GM12878 (cell line): Measurements from ENCODE around the gene CPNE5. TPM values are rescaled to one million over a fixed set of nuclear protein-coding genes. Genes with fewer than 3 reads are reported as not detected.

Source experiments
- ATAC-seq: fragments of 200-7000 bp; cut with Tn5 transposase; 3 replicates; pipeline ENCODE4 v1.9.1; 2020; ENCODE audit warnings: mild to moderate bottlenecking, moderate library complexity
- BruUV-seq: library from RNA; stranded (reverse); fragments of 400-500 nt; replicated peaks from 2 replicates; lab custom pipeline; 2021; lab: Mats Ljungman, UMichigan
- CTCF ChIA-PET: fragments of 300-600 bp; sonication (Branson Sonifier 250); formaldehyde crosslinking; extraction: SDS; loops from one replicate; lab custom pipeline; 2021; ENCODE audit warnings: inconsistent platforms; lab: Yijun Ruan, JAX
- POLR2A ChIA-PET: fragments of 350-600 bp; formaldehyde crosslinking; extraction: SDS; loops from one replicate; lab custom pipeline; 2021; ENCODE audit warnings: inconsistent platforms; lab: Charles Lee
- RAD21 ChIA-PET: fragments of 300-600 bp; sonication (Branson Sonifier 250); formaldehyde crosslinking; loops from one replicate; lab custom pipeline; 2023; ENCODE audit warnings: antibody characterized with exemption; ENCODE audit not compliant: unreplicated experiment; lab: Charles Lee
- SMC1A ChIA-PET: fragments of 300-600 bp; sonication (Branson Sonifier 250); formaldehyde crosslinking; loops from one replicate; lab custom pipeline; 2023; ENCODE audit not compliant: unreplicated experiment, uncharacterized antibody; lab: Charles Lee
- DNase-seq: peaks from one replicate; pipeline ENCODE4 v3.0.0-alpha.2; 2011; ENCODE audit warnings: low read depth, low spot score
- FAIRE-seq: peaks from 3 replicates; lab custom pipeline; 2011; peaks lifted over from hg19 to GRCh38; lab: Jason Lieb, UNC
- H2AFZ ChIP-seq: 2 replicates; pipeline ENCODE4 v1.6.0; 2011; ENCODE audit warnings: low read depth, low read length, control low read depth; ENCODE audit not compliant: control insufficient read depth
- H3K27ac ChIP-seq: 2 replicates; pipeline ENCODE4 v1.5.1; 2011; ENCODE audit warnings: control low read depth; ENCODE audit not compliant: control insufficient read depth, insufficient read depth
- H3K27me3 ChIP-seq, 2 experiments: replicated peaks in 1 of 2; 2 replicates each; pipeline versions ENCODE4 v1.6.0 to v1.6.1; 2011; ENCODE audit warnings: low read length in 1 of 2; ENCODE audit not compliant: control insufficient read depth in 2 of 2, insufficient read depth in 2 of 2
- H3K36me3 ChIP-seq, 2 experiments: 2 replicates each; pipeline ENCODE4 v1.5.1; 2011; ENCODE audit warnings: low read length in 1 of 2; ENCODE audit not compliant: control insufficient read depth in 2 of 2, insufficient read depth in 2 of 2
- H3K4me1 ChIP-seq: 2 replicates; pipeline ENCODE4 v1.6.1; 2011; ENCODE audit warnings: mild to moderate bottlenecking, low read length, moderate library complexity, mixed read lengths; ENCODE audit not compliant: control insufficient read depth, insufficient read depth
- H3K4me2 ChIP-seq: 2 replicates; pipeline ENCODE4 v1.6.0; 2011; ENCODE audit warnings: control low read depth; ENCODE audit not compliant: control insufficient read depth, insufficient read depth
- H3K4me3 ChIP-seq: fragments of 200-600 bp; sonication (generic); 2 replicates; pipeline ENCODE4 v1.5.1; 2016
- H3K79me2 ChIP-seq: 2 replicates; pipeline ENCODE4 v1.6.0; 2011; ENCODE audit warnings: low read length; ENCODE audit not compliant: control insufficient read depth, insufficient read depth
- H3K9ac ChIP-seq: 2 replicates; pipeline ENCODE4 v1.8.0; 2011; ENCODE audit warnings: low read length, control low read depth, mixed read lengths; ENCODE audit not compliant: control insufficient read depth, insufficient read depth
- H3K9me3 ChIP-seq: replicated peaks from 3 replicates; pipeline ENCODE4 v1.5.1; 2011; ENCODE audit warnings: mild to moderate bottlenecking, low read length; ENCODE audit not compliant: control insufficient read depth, insufficient read depth
- H4K20me1 ChIP-seq: 2 replicates; pipeline ENCODE4 v1.6.0; 2011; ENCODE audit not compliant: control insufficient read depth, insufficient read depth
- BRCA1 ChIP-seq: IDR thresholded peaks from 2 replicates; pipeline ENCODE4 v1.6.1; 2011; ENCODE audit warnings: low read depth, low read length, improper control_type of control experiment
- CBX3 ChIP-seq: fragments of 200-600 bp; sonication (generic); IDR thresholded peaks from 2 replicates; pipeline ENCODE4 v1.6.1; 2016; ENCODE audit warnings: low read depth, borderline replicate concordance
- CBX5 ChIP-seq: sonication (generic); IDR thresholded peaks from 2 replicates; pipeline ENCODE4 v1.6.1; 2016; ENCODE audit warnings: low read depth, moderate library complexity, mild to moderate bottlenecking, inconsistent platforms
- HDAC2 ChIP-seq: fragments of 200-600 bp; sonication (generic); IDR thresholded peaks from 2 replicates; pipeline ENCODE4 v1.6.1; 2017
- MYB ChIP-seq: fragments of 150-350 bp; IDR thresholded peaks from 2 replicates; pipeline ENCODE4 v1.6.1; 2014; ENCODE audit warnings: mild to moderate bottlenecking, low read depth, low read length, borderline replicate concordance
- PAX8 ChIP-seq: fragments of 450-650 bp; IDR thresholded peaks from 2 replicates; pipeline ENCODE4 v1.6.1; 2017; ENCODE audit warnings: mild to moderate bottlenecking, moderate library complexity
- RBBP5 ChIP-seq: fragments of 200-600 bp; sonication (generic); conservative IDR thresholded peaks from 2 replicates; pipeline ENCODE4 v1.6.1; 2016
- RFX5 ChIP-seq: IDR thresholded peaks from 2 replicates; pipeline ENCODE4 v1.6.1; 2011; ENCODE audit warnings: low read depth, low read length, improper control_type of control experiment
- SIN3A ChIP-seq: IDR thresholded peaks from 2 replicates; pipeline ENCODE4 v1.6.1; 2012; ENCODE audit warnings: low read depth, low read length, improper control_type of control experiment
- SP1 ChIP-seq: IDR thresholded peaks from one replicate; pipeline ENCODE4 v1.6.1; 2011; ENCODE audit warnings: low read depth, low read length
- TAF1 ChIP-seq: IDR thresholded peaks from 2 replicates; pipeline ENCODE4 v1.6.1; 2011; ENCODE audit warnings: mild to moderate bottlenecking, low read depth, low read length, borderline replicate concordance
- ZNF274 ChIP-seq: IDR thresholded peaks from one replicate; pipeline ENCODE4 v1.8.0; 2011; ENCODE audit not compliant: insufficient read length, insufficient read depth
- WGBS: methylation state at CpG from one replicate; pipeline ENCODE4 v1.1.6; 2016; ENCODE audit warnings: low lambda C conversion rate; ENCODE audit not compliant: insufficient replicate concordance, insufficient coverage; ENCODE audit errors: missing lambda C conversion rate; 5-methylcytosine and 5-hydroxymethylcytosine counted together
- in situ Hi-C: fragments of 300-500 bp; cut with MboI; formaldehyde crosslinking; loops from 9 replicates; pipeline ENCODE4 v1.14.3; 2018; ENCODE audit warnings: mixed read lengths
- intact Hi-C: fragments of 100-400 bp; cut with micrococcal nuclease; formaldehyde crosslinking; loops from one replicate; pipeline ENCODE4 v1.14.2; 2022; ENCODE audit not compliant: unreplicated experiment
- polyA plus RNA-seq, 11 experiments: library from polyadenylated mRNA; depleted of rRNA in 4 of 11; unstranded in 6 of 11; stranded (reverse) in 5 of 11; fragments of >200 nt; fragmentation: Nextera tagmentation in 4 of 11; fragmentation: Illumina TruSeq in 1 of 11; extraction: Ambion mirVana in 4 of 11; extraction: Trizol in 1 of 11; gene quantifications; 1 replicate in 1 of 11; 2 replicates in 10 of 11; pipeline versions ENCODE4 v1.2.1 to v1.2.3, GENCODE V29; 2011 to 2016; ENCODE audit warnings: inconsistent platforms in 2 of 11, missing spikeins in 2 of 11, low read depth in 1 of 11
- total RNA-seq, 4 experiments: library from RNA; depleted of rRNA in 3 of 4; stranded (reverse); fragments of >200 nt in 3 of 4; fragmentation: Illumina TruSeq in 1 of 4; extraction: Trizol in 1 of 4; gene quantifications; 2 replicates each; pipeline versions ENCODE4 v1.2.1 to v1.2.3, GENCODE V29; 2013 to 2021
- TF ChIP-seq, protein P1 (sequence below): fragments of 450-650 bp; formaldehyde crosslinking; IDR thresholded peaks from 2 replicates; pipeline ENCODE4 v1.5.0; 2022; ENCODE audit warnings: mild to moderate bottlenecking, missing genetic modification characterization
- TF ChIP-seq, protein P2 (sequence below): IDR thresholded peaks from 2 replicates; pipeline ENCODE4 v1.6.1; 2012; ENCODE audit warnings: low read length, inconsistent platforms

CPNE5 gene
- total and polyA plus RNA-seq, 10 of the 15 experiments (the other 5 are each of a cell fraction or from before 2014, with no cell fraction given) = 2.4 to 39.1 (median 18.2) TPM

DNA sequence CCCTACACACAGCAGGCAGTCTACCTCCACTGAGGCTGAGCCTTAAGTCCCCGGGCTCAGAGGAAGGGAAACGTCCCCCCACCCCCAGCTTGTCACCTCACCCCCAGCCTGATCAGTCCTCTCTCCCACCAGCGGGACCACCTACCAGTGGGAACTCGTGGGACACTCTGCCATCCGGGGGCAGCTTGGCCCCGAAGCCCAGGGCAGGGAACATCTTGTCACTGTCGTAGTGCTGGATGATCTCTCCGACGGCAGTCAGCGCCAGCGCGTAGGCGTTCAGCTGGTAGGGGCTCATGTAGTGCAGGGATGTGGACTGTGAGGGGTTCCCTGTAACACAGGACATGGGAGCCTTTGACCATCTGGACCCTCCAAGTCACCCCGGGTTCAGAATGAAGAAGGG is 93.0 kb downstream of the CPNE5 start:
- no peak overlapping the region for H2AFZ ChIP-seq
- intact Hi-C loops = no loop called here
- no peak overlapping the region for H3K4me2 ChIP-seq
- FAIRE-seq = no peak
- H3K36me3 ChIP-seq = peaks cover 0 to 2% of the 10 kb centered on the region in 2 experiments; a peak in 2 of 4 replicates
- ChIA-PET SMC1A (no interaction called here), POLR2A (no interaction called here), CTCF (no interaction called here), RAD21 (no interaction called here)
- BruUV-seq = no TSS peak
- no peak for DNase-seq
- in situ Hi-C loops = no loop called here
- H3K27me3 ChIP-seq = no peaks in the 10 kb centered on the region
- no peak overlapping the region for H3K4me3 ChIP-seq
- H3K9ac ChIP-seq = no peak overlapping the region
- no peaks in the 10 kb centered on the region; the same call in 1 of the 2 replicates for H3K4me1 ChIP-seq
- no peak overlapping the region for H3K27ac ChIP-seq
- ATAC-seq = no peak
- no peaks in the 10 kb centered on the region; the same call in 1 of the 3 replicates for H3K9me3 ChIP-seq
- 93% methylated on average over 13 of the region's 14 CpGs for WGBS
- no peaks in the 10 kb centered on the region for H3K79me2 ChIP-seq
- TF ChIP-seq BRCA1 (no peak), CBX5 (no peak), MYB (no peak), PAX8 (no peak), TAF1 (no peak), SP1 (no peak), RFX5 (no peak), CBX3 (no peak), SIN3A (no peak)
- no peaks in the 10 kb centered on the region for H4K20me1 ChIP-seq

DNA sequence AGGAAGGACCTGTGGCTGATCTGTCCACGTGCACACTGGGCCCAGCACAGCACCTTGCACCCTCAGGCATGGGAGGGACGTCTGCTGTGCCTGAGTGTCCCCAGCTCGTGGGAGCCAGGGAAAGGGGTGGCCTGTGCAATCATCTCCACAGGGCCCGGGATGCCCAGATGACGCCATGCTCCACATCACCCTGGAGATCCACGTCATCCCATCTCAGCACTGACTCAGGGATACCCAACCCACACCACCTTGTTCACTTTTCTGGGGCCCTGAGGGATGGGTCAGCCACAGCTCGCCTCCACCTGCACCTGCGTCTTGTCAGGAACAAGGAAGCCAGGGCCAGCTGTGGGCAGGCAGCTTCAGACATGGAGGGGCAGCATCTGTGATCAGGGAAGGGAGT is 93.4 kb downstream of the CPNE5 start:
- Histone ChIP-seq H3K4me1 (no peaks in the 10 kb centered on the region; the same call in 1 of the 2 replicates), H3K4me3 (no peak overlapping the region), H3K27me3 (no peaks in the 10 kb centered on the region), H3K9ac (no peak overlapping the region), H3K4me2 (no peak overlapping the region), H3K36me3 (peaks cover 0 to under 1% of the 10 kb centered on the region in 2 experiments; a peak in 2 of 4 replicates), H4K20me1 (no peaks in the 10 kb centered on the region), H3K9me3 (no peaks in the 10 kb centered on the region; the same call in 1 of the 3 replicates), H2AFZ (no peak overlapping the region), H3K27ac (no peak overlapping the region), H3K79me2 (no peaks in the 10 kb centered on the region)
- ChIA-PET CTCF (no interaction called here), RAD21 (no interaction called here), POLR2A (interaction anchor here (0.5 kb wide), 1 partner anchor 178 kb away, joined by 3 read pairs; no protein-coding TSS in a partner anchor), SMC1A (no interaction called here)
- BruUV-seq = no TSS peak
- no peak for DNase-seq
- 71% methylated on average over 8 of the region's 8 CpGs for WGBS
- in situ Hi-C loops (no loop called here), intact Hi-C loops (no loop called here)
- ATAC-seq = no peak
- FAIRE-seq = no peak
- TF ChIP-seq ZNF274 = no peak
- no peak for TF ChIP-seq RBBP5
- TF ChIP-seq, protein P1, sequence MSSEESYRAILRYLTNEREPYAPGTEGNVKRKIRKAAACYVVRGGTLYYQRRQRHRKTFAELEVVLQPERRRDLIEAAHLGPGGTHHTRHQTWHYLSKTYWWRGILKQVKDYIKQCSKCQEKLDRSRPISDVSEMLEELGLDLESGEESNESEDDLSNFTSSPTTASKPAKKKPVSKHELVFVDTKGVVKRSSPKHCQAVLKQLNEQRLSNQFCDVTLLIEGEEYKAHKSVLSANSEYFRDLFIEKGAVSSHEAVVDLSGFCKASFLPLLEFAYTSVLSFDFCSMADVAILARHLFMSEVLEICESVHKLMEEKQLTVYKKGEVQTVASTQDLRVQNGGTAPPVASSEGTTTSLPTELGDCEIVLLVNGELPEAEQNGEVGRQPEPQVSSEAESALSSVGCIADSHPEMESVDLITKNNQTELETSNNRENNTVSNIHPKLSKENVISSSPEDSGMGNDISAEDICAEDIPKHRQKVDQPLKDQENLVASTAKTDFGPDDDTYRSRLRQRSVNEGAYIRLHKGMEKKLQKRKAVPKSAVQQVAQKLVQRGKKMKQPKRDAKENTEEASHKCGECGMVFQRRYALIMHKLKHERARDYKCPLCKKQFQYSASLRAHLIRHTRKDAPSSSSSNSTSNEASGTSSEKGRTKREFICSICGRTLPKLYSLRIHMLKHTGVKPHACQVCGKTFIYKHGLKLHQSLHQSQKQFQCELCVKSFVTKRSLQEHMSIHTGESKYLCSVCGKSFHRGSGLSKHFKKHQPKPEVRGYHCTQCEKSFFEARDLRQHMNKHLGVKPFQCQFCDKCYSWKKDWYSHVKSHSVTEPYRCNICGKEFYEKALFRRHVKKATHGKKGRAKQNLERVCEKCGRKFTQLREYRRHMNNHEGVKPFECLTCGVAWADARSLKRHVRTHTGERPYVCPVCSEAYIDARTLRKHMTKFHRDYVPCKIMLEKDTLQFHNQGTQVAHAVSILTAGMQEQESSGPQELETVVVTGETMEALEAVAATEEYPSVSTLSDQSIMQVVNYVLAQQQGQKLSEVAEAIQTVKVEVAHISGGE (CRISPR knock-in tag) = no peak
- no peak for TF ChIP-seq HDAC2
- TF ChIP-seq, protein P2, sequence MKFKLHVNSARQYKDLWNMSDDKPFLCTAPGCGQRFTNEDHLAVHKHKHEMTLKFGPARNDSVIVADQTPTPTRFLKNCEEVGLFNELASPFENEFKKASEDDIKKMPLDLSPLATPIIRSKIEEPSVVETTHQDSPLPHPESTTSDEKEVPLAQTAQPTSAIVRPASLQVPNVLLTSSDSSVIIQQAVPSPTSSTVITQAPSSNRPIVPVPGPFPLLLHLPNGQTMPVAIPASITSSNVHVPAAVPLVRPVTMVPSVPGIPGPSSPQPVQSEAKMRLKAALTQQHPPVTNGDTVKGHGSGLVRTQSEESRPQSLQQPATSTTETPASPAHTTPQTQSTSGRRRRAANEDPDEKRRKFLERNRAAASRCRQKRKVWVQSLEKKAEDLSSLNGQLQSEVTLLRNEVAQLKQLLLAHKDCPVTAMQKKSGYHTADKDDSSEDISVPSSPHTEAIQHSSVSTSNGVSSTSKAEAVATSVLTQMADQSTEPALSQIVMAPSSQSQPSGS = no peak
